GM19328 (cell line): ENCODE results near the gene OTOF.

Experiments
- ATAC-seq: cut with Tn5 transposase; IDR thresholded peaks from one replicate; pipeline ENCODE4 v1.9.1; 2021; ENCODE audit warnings: mild to moderate bottlenecking, moderate library complexity; ENCODE audit not compliant: unreplicated experiment

OTOF gene

DNA sequence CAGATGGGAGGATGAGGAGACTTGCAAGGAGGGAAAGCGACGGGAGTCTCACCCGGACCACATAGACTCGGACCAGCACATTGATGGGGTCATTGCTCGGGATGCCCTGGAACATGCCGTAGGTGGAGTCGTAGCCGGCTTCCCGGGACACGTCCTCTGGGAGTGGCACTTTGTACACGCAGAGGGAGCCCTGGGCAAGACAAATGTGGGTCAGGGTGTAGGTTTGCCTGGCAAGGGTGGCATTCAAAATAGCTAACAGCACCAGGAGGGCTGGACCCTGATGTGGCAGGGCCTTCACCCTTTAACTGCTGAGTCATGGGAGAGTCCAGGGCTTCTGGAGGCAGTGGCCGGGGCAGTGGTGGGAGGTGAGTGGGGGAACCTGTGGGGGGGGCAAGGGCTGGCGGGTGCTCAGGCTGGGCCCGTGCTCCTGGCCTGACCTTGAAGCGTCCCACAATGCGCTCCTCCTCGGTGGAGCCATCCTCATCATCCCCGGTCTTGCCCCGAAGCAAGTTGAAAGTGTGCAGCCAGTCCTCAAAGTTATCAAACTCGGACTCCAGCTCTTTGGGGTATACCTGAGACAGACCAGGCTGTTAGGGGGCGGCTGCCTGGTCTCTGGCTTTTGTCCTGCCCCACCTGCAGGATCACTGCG, 11.1 kb downstream of the OTOF start:
- no peak for ATAC-seq

GRCh38 chr2:26465981-26466471, 11.9 kb downstream of the OTOF start:
- ATAC-seq, result no peak

GRCh38 chr2:26465266-26465925, 12.5 kb downstream of the OTOF start:
- no peak for ATAC-seq

GRCh38 chr2:26464390-26465265, 13.3 kb downstream of the OTOF start:
- no peak for ATAC-seq

DNA sequence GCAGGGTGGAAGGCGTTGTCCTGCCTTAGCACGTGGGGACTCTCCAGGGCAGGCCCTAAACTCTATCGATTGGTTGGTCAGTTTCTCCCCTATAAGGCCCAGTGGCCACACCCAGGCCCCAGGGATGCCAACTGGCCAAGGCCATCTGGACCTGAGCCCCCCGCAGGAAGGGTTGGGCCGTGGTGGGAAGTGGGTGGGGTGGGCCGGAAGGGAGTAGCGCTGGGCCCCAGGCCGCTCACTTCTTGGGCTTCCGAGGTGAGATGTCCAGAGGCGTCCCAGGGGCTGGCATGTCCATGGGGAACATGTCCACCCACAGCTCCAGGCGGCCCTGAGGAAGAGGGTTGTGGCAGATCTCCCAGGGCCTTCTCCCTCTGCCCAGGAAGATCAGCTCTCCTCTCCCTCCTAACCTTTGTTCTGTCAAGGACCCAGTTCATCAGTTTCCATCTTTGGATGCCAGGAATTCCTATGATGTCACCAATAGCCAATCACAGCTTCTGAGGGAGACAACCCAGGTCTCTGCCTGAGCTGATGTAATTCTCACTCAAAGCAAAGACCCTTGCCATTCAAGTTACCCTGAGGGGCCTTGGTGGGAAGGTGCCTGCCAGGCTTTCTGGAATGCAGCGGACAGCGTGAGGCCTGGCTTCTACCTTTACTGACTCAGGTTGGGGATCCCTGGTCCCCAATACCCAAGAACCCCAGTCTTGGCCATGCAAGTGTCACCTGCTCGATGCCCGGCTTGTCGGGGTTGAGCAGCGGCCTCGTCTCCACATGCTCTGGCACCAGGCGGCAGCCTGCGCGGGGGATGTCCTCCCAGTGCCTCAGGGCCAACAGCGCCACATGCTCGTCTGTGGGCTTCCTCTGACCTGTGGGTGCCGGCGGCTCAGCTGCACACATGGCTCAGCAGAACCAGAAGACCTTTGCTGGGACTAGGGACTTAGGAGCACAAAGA, 14.4 kb downstream of the OTOF start:
- no peak for ATAC-seq

- ATAC-seq, result no peak
These were observed 15.2 kb downstream of the OTOF start for GRCh38 chr2:26462511-26463243.

DNA sequence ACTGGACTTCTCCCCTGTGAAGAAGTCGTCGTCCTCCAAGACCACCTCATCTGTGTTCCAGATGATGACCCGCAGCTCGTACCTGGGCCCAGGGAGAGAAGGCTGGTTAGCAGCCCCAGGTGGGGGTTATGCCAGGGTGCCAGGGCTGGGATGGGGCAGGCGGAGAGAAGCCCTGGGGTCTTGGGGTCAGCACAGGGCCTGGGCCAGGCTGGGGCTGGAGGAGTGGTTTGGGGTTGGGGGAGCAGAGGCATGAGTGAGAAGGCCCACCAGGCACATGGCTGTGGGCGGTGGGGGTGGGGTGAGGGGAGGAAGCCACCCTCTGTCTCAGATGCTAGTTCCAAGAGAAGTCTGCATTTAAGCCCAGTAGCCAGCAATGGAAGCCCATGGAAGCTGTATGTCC, 15.8 kb downstream of the OTOF start:
- ATAC-seq, result no peak

GRCh38 chr2:26461601-26462023, 16.3 kb downstream of the OTOF start:
- ATAC-seq, result no peak

DNA sequence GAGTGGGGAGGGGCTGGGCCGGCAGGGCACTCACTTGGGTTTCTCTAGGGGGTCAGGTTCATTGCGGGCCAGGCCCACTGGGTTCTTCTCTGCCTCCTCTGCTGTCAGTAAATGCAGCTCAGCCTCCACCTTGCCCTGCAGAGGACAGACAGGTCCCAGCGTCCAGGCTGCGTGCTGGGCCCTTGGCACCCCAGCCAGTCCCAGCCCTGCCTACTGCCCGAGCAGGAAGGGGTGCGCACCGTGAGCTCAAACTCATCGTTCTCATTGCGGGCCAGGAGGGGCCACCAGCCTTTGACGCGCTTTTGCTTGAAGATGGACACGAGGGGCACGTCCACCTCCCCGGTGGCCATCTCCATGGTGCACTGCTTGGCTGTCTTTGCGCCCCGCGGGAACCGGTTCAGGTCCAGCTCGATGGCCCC, 17.3 kb downstream of the OTOF start:
- ATAC-seq, result no peak

DNA sequence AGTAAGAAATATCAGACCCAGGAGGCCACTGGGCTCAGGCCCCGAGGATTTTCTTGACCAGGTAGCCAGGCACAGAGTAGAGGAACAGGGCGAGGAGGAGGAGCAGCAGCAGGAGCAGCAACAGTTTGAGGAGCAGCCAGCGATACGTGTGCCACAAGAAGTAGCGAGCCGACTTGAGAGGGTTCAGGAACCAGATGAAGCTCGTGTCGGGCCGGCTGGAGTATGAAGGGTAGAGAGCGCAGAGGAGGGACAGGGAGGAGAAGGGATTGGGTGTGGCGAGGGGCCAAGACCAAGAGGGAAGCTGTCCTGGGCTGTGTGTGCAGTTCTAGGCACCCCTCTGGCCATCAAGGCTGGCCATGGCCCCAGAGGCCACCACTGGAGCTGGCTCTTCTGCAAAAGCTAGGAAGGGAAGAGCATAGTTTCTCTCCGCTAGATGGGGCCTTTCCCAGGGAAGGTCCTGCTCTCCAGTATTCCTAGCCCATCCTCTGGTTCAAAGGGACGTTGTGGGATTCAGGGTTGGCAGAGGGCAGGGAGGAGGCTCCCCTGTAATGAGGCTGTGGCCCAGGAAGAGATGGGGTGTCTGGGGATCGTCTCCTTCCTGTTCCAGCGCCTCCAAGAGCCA, 17.8 kb downstream of the OTOF start:
- no peak for ATAC-seq

DNA sequence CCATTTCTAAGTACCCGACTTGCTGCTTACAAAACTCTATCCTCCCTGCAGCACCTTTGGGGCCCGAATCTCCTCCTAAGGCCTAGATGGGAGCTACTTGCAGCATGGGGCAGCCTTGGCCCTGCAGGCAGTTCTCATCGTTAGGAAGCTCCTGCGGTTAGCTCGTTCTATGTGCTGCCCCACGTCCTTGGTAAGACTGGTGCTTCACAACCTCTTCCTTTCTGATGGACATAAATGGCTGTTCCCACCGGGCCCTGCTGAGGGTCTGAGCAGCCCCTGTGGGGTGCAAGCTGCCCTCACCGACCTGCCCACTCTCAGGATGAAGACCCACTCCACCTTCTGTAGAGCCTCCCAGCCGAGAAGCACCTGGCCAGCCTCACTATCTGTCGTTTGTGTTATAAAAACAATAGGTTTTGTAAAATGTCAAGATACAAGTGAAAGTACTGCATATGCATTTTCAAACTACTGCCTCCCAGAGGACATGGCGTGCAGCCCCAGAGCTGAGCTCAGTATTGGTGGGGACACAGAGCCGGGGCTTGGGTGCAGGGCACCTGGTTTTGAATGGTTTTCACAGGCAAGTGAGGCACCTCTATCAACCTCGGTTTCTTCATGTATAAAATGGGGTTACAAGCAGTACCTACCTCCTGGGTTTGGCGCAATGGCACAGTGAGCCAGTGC, 19.4 kb downstream of the OTOF start:
- ATAC-seq, result no peak

DNA sequence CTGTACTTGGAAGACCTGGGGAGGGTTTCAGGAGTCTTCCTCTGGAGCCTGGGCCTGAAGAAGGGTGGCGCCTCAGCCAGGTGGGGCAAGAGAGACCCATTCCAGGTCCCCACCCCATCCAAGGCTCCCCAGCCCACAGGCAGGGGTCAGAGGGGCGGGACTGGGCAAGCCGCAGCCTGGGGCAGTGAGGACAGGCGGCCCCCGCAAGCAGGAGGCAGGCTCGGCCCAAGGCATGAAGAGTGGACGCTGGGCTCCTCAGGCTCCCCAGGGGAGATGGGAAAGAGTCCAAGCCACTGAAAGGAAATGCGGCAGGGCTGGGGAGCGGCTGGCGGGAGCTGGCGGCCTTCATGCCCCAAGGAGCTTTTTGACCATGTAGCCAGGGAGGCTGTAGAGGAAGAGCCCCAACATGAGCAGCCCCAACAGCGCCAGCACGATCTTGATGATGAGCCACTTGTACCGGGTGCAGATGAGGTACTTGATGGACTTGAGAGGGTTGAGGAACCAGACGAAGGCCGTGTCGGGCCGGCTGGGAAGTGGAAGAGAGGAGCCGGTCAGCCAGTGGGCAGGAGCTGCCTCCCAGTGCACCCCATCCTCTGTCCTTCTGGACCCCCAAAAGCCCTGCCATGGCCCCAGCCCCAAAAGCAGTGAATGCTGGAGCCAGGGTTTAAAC, 20.1 kb downstream of the OTOF start:
- ATAC-seq, result no peak

- no peak for ATAC-seq
These were observed 20.7 kb downstream of the OTOF start for GRCh38 chr2:26457251-26457666.

DNA sequence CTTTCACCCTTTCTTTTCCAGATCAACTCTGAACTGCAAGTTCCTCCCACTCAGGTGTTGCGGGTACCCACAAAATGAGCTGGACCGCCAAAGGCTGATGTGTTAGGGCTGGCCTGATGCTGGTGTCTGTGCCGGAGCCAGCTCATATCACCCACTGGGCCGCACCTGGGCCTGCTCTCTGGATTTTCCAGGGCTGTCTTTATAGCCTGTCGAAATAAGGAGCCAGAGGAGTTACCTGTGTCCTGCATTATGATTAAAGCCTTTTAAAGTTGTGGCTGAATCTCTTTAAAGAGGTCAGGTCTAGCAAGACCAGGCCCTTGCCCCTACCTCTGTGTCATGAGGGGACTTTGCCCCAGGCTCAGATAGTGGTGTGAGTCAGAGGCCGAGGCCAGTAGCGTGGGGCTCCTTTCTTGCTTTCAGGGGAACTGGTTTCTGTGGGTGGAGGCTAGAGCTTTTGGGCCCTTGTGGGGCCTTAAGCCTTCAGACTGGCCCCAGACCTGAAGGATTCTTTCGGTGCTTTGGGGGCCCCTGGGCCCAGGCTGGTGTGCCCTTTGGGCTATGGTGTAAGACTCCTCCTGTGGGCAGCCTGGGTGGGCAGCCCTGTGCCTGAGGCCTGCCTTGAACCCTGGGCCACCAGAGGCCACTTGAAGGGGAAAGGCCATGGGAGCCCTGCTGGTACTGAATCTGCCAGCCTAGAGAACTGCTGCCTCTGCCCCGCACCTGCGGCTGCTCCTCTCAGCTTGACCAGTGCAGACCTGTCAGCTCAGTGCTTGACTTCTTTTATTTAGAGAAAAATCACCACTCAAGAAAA, 21.3 kb downstream of the OTOF start:
- no peak for ATAC-seq

GRCh38 chr2:26455670-26456439, 22.1 kb downstream of the OTOF start:
- ATAC-seq, result no peak

GRCh38 chr2:26455037-26455669, 22.8 kb downstream of the OTOF start:
- ATAC-seq, result no peak
